DLD1 (cell line): Measurements from ENCODE around the gene PISD.

Experiments
- in situ Hi-C: cut with HindIII; loops from 2 replicates; pipeline ENCODE4 v1.10.0; 2017; ENCODE audit warnings: low sequenced_read_pairs

The PISD gene

GRCh38 chr22:31575190-31575589 is 86.8 kb downstream of the PISD start:
- in situ Hi-C loops, result no loop called here

DNA sequence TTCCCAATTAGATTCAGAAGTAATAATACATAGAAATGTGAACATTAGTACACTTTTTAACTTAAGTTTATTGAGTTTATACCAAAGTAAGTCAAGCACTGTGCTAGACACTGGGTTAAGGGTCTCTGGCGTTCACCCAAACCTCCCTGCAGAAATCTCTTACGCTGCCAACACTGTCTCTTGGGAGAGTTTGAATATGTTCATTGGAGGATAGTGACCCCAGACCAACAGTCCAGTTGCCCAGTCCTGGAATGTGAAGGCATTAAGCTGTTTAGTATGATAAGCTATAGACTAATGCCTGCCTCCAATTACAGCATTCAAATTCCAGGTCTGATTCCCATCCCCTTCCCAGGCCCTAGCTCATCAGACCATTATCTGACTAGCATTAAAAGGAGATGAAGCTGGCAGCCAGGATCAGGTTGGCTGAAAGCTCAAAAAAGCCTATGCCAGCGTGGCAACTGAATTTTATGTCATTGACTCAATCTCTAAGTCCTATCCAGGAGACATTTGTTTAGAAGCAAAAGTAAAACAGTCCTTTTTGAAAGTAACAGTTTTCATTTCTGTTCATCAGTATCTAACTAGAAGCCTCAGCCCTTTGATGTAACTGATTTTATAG is 87.9 kb downstream of the PISD start:
- in situ Hi-C loops, result no loop called here

DNA sequence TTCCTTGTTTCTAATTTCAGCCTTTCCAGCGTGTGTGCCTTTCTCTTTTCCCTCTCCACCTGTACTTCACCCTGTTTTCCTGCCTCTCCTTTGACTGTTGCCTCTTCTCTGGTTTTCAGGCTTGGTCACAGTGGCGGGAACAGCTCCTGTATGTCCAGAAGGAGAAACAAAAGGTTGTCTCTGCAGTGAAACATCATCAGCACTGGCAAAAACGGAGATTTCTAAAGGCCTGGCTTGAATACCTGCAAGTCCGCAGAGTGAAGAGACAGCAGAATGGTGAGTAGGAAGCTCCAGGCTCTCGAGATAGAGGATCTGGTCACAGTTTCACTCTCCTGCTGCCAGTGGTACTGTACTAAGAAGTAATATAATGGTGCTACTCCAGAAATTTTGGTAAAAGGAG is 89.1 kb downstream of the PISD start:
- in situ Hi-C loops, result no loop called here

GRCh38 chr22:31569126-31569525 is 92.9 kb downstream of the PISD start:
- in situ Hi-C loops, result no loop called here
